Activated T-helper 2 cell treated with anti-CD3 and anti-CD28 coated beads, Interferon-gamma antibody, Interleukin-2, Interleukin-4, amounts not matched to agents 10 μg/mL and 5 μg/mL and 100 μg/mL, durations not matched to agents 14 hours and 24 hours and 36 hours (primary cell): Measurements from ENCODE around the gene BEX4. TPM values are rescaled to one million over a fixed set of nuclear protein-coding genes. Genes with fewer than 3 reads are reported as not detected.

Source experiments
- DNase-seq: peaks from one replicate; pipeline ENCODE4 v3.0.0; 2021; ENCODE audit warnings: low spot score
- H3K27ac Mint-ChIP-seq: one replicate; pipeline ENCODE4 v1.8.0; 2021; ENCODE audit warnings: mixed read lengths
- H3K27me3 Mint-ChIP-seq: one replicate; pipeline ENCODE4 v1.8.0; 2021; ENCODE audit warnings: low read depth, mixed read lengths
- H3K36me3 Mint-ChIP-seq: one replicate; pipeline ENCODE4 v1.8.0; 2021; ENCODE audit warnings: low read depth, mixed read lengths
- H3K4me1 Mint-ChIP-seq: one replicate; pipeline ENCODE4 v1.8.0; 2021; ENCODE audit warnings: low read depth, mixed read lengths
- H3K4me3 Mint-ChIP-seq: one replicate; pipeline ENCODE4 v1.8.0; 2021; ENCODE audit warnings: low read depth, mild to moderate bottlenecking, moderate library complexity, mixed read lengths
- H3K9me3 Mint-ChIP-seq: one replicate; pipeline ENCODE4 v1.8.0; 2021; ENCODE audit warnings: mixed read lengths
- intact Hi-C: fragments of 100-400 bp; cut with micrococcal nuclease; formaldehyde crosslinking; loops from one replicate; pipeline ENCODE4 v1.15.1; 2023
- total RNA-seq: library from RNA; stranded (reverse); gene quantifications from 2 replicates; pipeline ENCODE4 v1.2.3, GENCODE V29; 2022

The BEX4 gene
- total RNA-seq, 1 donor from 2014 or later, result 9.4 TPM

DNA sequence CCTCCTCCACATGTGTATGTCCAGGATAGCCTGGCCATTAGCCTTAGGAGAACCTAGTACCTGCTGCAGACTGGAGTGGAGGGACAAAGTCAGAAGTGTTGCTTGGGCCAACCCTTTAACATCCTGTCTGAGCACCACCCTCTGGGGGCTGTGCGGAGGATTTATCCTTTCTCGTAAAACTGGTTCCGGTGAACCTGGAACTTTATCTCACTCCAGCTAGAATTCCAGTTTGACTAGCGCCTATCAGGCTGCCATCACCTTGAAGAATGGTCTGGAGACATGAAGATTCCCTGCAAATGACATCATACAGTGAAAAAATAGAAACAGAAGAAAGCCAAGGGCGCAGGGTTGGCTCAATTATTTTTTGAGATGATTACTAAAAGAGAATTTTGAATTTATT, 36.1 kb downstream of the BEX4 start:
- no peak for DNase-seq
- Mint-ChIP-seq H3K27me3 (peaks cover 4% of the 10 kb centered on the region), H3K27ac (no peak overlapping the region), H3K4me1 (peaks cover 15% of the 10 kb centered on the region), H3K9me3 (no peaks in the 10 kb centered on the region), H3K4me3 (no peak overlapping the region), H3K36me3 (peaks cover 22% of the 10 kb centered on the region)
- intact Hi-C loops, result no loop called here

DNA sequence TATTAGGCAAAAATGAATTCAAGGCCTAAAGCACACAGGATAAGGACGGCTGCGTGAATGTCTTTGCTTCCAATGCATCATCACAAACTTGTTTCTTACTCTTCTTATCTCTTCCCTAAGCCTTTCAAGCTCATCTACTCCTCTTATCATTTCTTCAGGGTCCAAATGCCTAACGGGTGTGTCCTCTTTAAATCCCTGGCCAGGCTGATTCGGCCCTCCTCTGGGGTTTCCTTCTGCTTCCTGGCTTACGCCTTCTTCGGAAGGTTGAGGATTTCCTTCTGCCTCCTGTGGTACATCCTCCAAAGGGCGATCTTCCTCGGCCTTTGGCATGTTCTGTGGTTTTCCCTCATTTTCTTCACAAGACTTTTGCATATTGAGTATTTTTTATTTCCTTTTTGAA, 38.7 kb downstream of the BEX4 start:
- peak overlapping the region; percentile 98 for H3K4me3 Mint-ChIP-seq
- H3K36me3 Mint-ChIP-seq, result peaks cover 22% of the 10 kb centered on the region
- H3K27me3 Mint-ChIP-seq, result peaks cover 4% of the 10 kb centered on the region
- H3K4me1 Mint-ChIP-seq, result peaks cover 15% of the 10 kb centered on the region
- DNase-seq, result no peak
- intact Hi-C loops, result loop anchor here (2.0 kb wide), 1 partner anchor 39 kb away; the partner anchor contains the start of gene BEX4
- H3K27ac Mint-ChIP-seq, result peak overlapping the region; percentile 72
- H3K9me3 Mint-ChIP-seq, result no peaks in the 10 kb centered on the region

DNA sequence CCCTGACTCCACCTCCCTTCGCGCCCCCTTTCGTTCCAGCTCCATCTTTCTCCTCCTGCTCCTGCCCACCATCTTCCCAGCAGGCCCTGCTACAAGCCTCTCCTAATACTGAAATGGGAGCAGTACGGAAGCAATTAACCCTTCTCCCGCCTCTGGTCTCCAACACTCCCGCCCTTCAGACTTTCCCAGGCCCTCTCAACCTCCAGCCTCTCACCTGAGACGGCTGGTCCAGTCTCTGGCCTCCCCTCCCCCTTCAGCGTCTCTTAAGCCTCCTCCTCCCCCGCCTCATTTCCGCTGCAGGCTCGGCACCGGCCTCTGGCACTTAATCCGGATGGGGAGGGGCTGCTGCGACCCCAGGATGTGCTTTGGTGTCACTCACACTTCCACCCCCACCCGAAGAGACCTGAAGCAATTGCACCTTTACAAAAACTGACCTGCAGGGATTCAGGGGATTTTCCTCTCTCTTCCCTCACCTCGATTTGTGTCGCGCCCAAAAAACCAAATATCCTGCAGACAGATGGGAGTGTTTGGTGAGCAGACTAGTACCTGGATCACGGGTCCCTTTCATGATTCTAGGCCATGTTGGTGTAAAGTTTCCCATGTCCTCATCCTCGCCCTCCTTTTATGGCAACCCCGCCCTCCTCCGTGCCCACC, 39.4 kb downstream of the BEX4 start:
- Mint-ChIP-seq H3K4me3 (peak overlapping the region; percentile 98), H3K36me3 (peaks cover 22% of the 10 kb centered on the region), H3K27ac (peak overlapping the region; percentile 96), H3K9me3 (no peaks in the 10 kb centered on the region), H3K4me1 (peaks cover 15% of the 10 kb centered on the region), H3K27me3 (peaks cover 4% of the 10 kb centered on the region)
- DNase-seq, result peak; percentile 15
- intact Hi-C loops, result loop anchor here (2.0 kb wide), 1 partner anchor 39 kb away; the partner anchor contains the start of gene BEX4

DNA sequence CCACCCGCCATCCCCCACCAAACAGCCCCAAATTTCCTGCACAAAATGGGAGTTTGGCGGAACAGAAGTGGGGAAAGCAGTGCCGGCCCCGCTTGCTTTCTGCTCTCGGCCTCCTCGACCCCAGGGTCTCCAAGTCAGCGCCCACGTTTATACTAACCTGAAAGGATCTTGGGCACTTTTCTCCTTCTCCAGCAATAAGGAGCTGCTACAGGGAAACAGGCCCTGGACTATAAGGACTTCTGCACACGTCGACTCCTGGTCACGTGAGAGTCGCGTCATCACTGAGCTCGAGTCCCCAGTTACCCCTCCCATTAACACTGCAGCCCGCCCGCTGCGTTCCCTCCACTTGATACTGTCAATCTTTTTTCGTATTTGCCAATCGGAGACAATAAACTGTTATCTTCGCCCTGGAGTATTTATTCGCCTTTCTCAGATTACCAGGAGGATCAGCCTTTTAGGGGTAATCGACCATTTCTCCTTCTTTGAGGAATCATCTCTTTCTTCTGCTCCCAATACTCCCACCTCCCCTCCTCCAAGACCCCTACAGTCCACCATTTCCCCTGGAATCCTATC, 40.1 kb downstream of the BEX4 start, which contains the start of gene TCEAL8:
TSS of gene TCEAL8 (minus strand) at position 235 of the 573 bp plus-strand sequence. CDS start 1,176 bp downstream, outside the sequence.
- intact Hi-C loops, result loop anchor here (2.0 kb wide), 1 partner anchor 40 kb away; the partner anchor contains the start of gene BEX4
- Mint-ChIP-seq H3K27me3 (peaks cover 4% of the 10 kb centered on the region), H3K27ac (peak within 1 kb of the TSS; percentile 96), H3K36me3 (peaks cover 22% of the 10 kb centered on the region), H3K9me3 (no peaks in the 10 kb centered on the region), H3K4me1 (peaks cover 15% of the 10 kb centered on the region), H3K4me3 (peak within 1 kb of the TSS; percentile 98)
- DNase-seq, result peak; percentile 42

DNA sequence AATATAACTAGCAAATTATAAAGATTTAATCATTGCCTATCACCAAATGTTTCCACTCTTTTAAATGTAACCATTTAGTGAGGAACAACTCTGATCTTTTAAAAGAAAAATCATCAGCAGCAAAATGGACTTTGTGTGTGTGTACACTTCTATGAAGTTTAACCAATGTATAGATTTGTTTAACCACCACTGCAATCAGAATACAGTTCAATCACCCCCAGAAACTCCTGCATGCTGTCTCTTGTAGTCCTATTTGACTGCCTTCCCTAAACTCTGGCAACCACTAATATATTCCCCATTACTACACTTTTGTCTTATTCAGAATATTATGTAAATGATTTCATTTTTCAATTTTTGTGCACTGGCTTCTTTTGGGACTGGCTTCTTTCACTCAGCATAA, 41.7 kb downstream of the BEX4 start:
- no peak for DNase-seq
- intact Hi-C loops, result no loop called here
- Mint-ChIP-seq H3K27ac (no peak overlapping the region), H3K36me3 (peaks cover 22% of the 10 kb centered on the region), H3K4me1 (peaks cover 15% of the 10 kb centered on the region), H3K9me3 (no peaks in the 10 kb centered on the region), H3K27me3 (peaks cover 8% of the 10 kb centered on the region), H3K4me3 (no peak overlapping the region)

DNA sequence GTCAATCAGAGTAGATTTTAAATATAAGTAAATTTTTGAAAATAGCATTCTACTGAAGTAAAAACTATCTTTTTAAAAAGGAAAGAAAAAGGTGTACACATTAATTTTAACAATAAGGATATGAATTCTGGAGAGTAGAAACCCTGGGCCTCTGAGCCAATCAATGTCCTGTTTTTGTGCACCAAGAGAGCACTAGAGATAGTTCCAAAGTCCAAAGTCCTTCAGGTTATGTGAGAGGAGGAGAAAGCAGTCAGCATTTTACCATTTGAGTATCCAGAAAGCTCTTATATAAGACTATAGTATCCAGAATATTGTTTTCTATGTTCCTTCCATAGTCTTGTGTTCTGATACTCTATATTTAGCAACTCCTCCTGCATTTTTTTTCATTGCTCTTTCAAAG, 43.4 kb downstream of the BEX4 start:
- intact Hi-C loops, result no loop called here
- Mint-ChIP-seq H3K4me3 (no peak overlapping the region), H3K36me3 (peaks cover 16% of the 10 kb centered on the region), H3K27me3 (peaks cover 12% of the 10 kb centered on the region), H3K27ac (no peak overlapping the region), H3K4me1 (peaks cover 15% of the 10 kb centered on the region), H3K9me3 (no peaks in the 10 kb centered on the region)
- DNase-seq, result no peak

Other genes starting within 250 kb of the BEX4 start
- gene BEX1, start 150.9 kb upstream of the BEX4 start, total RNA-seq, result not detected in 2 replicates
- gene NXF3, start 122.0 kb upstream of the BEX4 start, total RNA-seq, result not detected in 2 replicates
- 28.1 and 30.1 TPM in 2 replicates for gene TCEAL8, start 40.0 kb downstream of the BEX4 start, total RNA-seq
- not detected in 2 replicates for gene TCEAL5, start 61.6 kb downstream of the BEX4 start, total RNA-seq
- gene BEX2, start 95.9 kb downstream of the BEX4 start, total RNA-seq, result 2.6 and 3.9 TPM in 2 replicates
- not detected in 2 replicates for gene TCEAL7, start 115.1 kb downstream of the BEX4 start, total RNA-seq
- 0.73 and 0.97 TPM in 2 replicates for gene TCEAL9, start 141.4 kb downstream of the BEX4 start, total RNA-seq
- 7.0 and 8.4 TPM in 2 replicates for gene BEX3, start 161.4 kb downstream of the BEX4 start, total RNA-seq